IMR-90 (cell line): Measurements from ENCODE around the gene ADCK1. TPM values are rescaled to one million over a fixed set of nuclear protein-coding genes. Genes with fewer than 3 reads are reported as not detected.

Source experiments
- ATAC-seq: fragments of 200-7000 bp; cut with Tn5 transposase; 2 replicates; pipeline ENCODE4 v1.9.1; 2020; ENCODE audit warnings: low read depth, mild to moderate bottlenecking, moderate library complexity
- BruUV-seq: library from RNA; stranded (reverse); fragments of 400-500 nt; replicated peaks from 2 replicates; lab custom pipeline; 2021; lab: Mats Ljungman, UMichigan
- CTCF ChIA-PET: fragments of 300-600 bp; formaldehyde crosslinking; extraction: SDS; loops from one replicate; lab custom pipeline; 2021; ENCODE audit warnings: antibody characterized with exemption; lab: Yijun Ruan, JAX
- POLR2A ChIA-PET: fragments of 300-600 bp; sonication (Branson Sonifier 250); formaldehyde crosslinking; loops from one replicate; lab custom pipeline; 2022; ENCODE audit warnings: antibody characterized with exemption; ENCODE audit not compliant: unreplicated experiment; lab: Charles Lee
- DNase-seq: peaks from one replicate; pipeline ENCODE4 v3.0.0; 2013
- H2AFZ ChIP-seq: replicated peaks from 2 replicates; pipeline ENCODE3; 2013; ENCODE audit warnings: low read length, mild to moderate bottlenecking; ENCODE audit not compliant: poor library complexity
- H2AK5ac ChIP-seq: 2 replicates; pipeline ENCODE4 v1.6.1; 2013; ENCODE audit warnings: low read depth, low read length, inconsistent platforms
- H2AK9ac ChIP-seq: replicated peaks from 2 replicates; pipeline ENCODE3; 2013; ENCODE audit warnings: mild to moderate bottlenecking, low read depth, low read length, moderate library complexity; ENCODE audit not compliant: poor library complexity
- H2BK120ac ChIP-seq: 2 replicates; pipeline ENCODE4 v1.6.1; 2013; ENCODE audit warnings: low read depth, low read length, inconsistent platforms
- H2BK15ac ChIP-seq: 3 replicates; pipeline ENCODE4 v1.6.1; 2013; ENCODE audit warnings: low read depth, low read length, inconsistent platforms
- H2BK20ac ChIP-seq: 2 replicates; pipeline ENCODE4 v1.6.1; 2013; ENCODE audit warnings: low read depth, mild to moderate bottlenecking, inconsistent platforms, low read length, moderate library complexity
- H2BK5ac ChIP-seq: 2 replicates; pipeline ENCODE4 v1.6.1; 2013; ENCODE audit warnings: mild to moderate bottlenecking, low read depth, low read length, inconsistent platforms; ENCODE audit not compliant: poor library complexity, severe bottlenecking
- H3K14ac ChIP-seq: replicated peaks from 2 replicates; pipeline ENCODE4 v1.6.1; 2013; ENCODE audit warnings: low read depth, low read length, inconsistent platforms
- H3K18ac ChIP-seq: 2 replicates; pipeline ENCODE4 v1.6.1; 2013; ENCODE audit warnings: low read depth, low read length, control low read depth
- H3K23ac ChIP-seq: 2 replicates; pipeline ENCODE4 v1.6.1; 2013; ENCODE audit warnings: low read depth, low read length, inconsistent platforms
- H3K27ac ChIP-seq: 2 replicates; pipeline ENCODE4 v1.5.1; 2013; ENCODE audit warnings: mild to moderate bottlenecking, control low read depth, low read length; ENCODE audit not compliant: insufficient read depth
- H3K27me3 ChIP-seq: 2 replicates; pipeline ENCODE4 v1.6.1; 2013; ENCODE audit warnings: low read length; ENCODE audit not compliant: control insufficient read depth, insufficient read depth
- H3K36me3 ChIP-seq: 2 replicates; pipeline ENCODE4 v1.6.1; 2013; ENCODE audit warnings: low read length, mixed read lengths; ENCODE audit not compliant: control insufficient read depth, insufficient read depth
- H3K4ac ChIP-seq: 2 replicates; pipeline ENCODE4 v1.6.1; 2013; ENCODE audit warnings: low read depth, low read length, inconsistent platforms
- H3K4me1 ChIP-seq: 2 replicates; pipeline ENCODE4 v1.6.1; 2013; ENCODE audit warnings: low read length, mixed read lengths; ENCODE audit not compliant: control insufficient read depth, insufficient read depth
- H3K4me2 ChIP-seq: 2 replicates; pipeline ENCODE4 v1.6.1; 2013; ENCODE audit warnings: low read depth, mild to moderate bottlenecking, control low read depth, low read length, moderate library complexity
- H3K4me3 ChIP-seq: 2 replicates; pipeline ENCODE4 v1.5.1; 2013; ENCODE audit warnings: low read depth, mild to moderate bottlenecking, control low read depth, low read length, moderate library complexity; ENCODE audit not compliant: insufficient read depth
- H3K56ac ChIP-seq: 2 replicates; pipeline ENCODE4 v1.6.1; 2013; ENCODE audit warnings: low read length, inconsistent platforms; ENCODE audit not compliant: insufficient read depth; ENCODE audit errors: extremely low read depth
- H3K79me1 ChIP-seq, 2 experiments: 2 replicates each; pipeline ENCODE4 v1.6.1; 2013; ENCODE audit warnings: low read length in 2 of 2, inconsistent platforms in 1 of 2, low read depth in 1 of 2
- H3K9ac ChIP-seq: 2 replicates; pipeline ENCODE4 v1.6.1; 2013; ENCODE audit warnings: low read depth, low read length, control low read depth
- H3K9me1 ChIP-seq: 2 replicates; pipeline ENCODE4 v1.6.1; 2013; ENCODE audit warnings: low read length, inconsistent platforms; ENCODE audit not compliant: insufficient read depth
- H3K9me3 ChIP-seq: 2 replicates; pipeline ENCODE4 v1.6.1; 2013; ENCODE audit warnings: low read length; ENCODE audit not compliant: control insufficient read depth, insufficient read depth
- H4K20me1 ChIP-seq: 2 replicates; pipeline ENCODE4 v1.6.1; 2013; ENCODE audit warnings: low read length, inconsistent platforms; ENCODE audit not compliant: insufficient read depth
- H4K5ac ChIP-seq: 2 replicates; pipeline ENCODE4 v1.6.1; 2013; ENCODE audit warnings: mild to moderate bottlenecking, low read depth, low read length, control low read depth
- H4K8ac ChIP-seq, 2 experiments: 2 replicates each; pipeline ENCODE4 v1.6.1; 2013; ENCODE audit warnings: low read depth in 2 of 2, low read length in 2 of 2, control low read depth in 1 of 2, inconsistent platforms in 1 of 2
- H4K91ac ChIP-seq: 2 replicates; pipeline ENCODE4 v1.6.1; 2013; ENCODE audit warnings: low read depth, low read length, inconsistent platforms; ENCODE audit not compliant: insufficient read depth
- BHLHE40 ChIP-seq: fragments of 150-350 bp; IDR thresholded peaks from 2 replicates; pipeline ENCODE4 v1.6.1; 2016; ENCODE audit warnings: mild to moderate bottlenecking, low read depth, low read length
- CEBPB ChIP-seq: IDR thresholded peaks from 2 replicates; pipeline ENCODE4 v1.6.1; 2012; ENCODE audit warnings: low read depth, low read length, improper control_type of control experiment
- CHD1 ChIP-seq: IDR thresholded peaks from 2 replicates; pipeline ENCODE4 v1.6.1; 2012; ENCODE audit warnings: low read depth, low read length, improper control_type of control experiment
- FOS ChIP-seq: fragments of 150-350 bp; IDR thresholded peaks from 2 replicates; pipeline ENCODE4 v1.6.1; 2016; ENCODE audit warnings: low read depth, low read length
- MXI1 ChIP-seq: IDR thresholded peaks from 2 replicates; pipeline ENCODE4 v1.6.1; 2012; ENCODE audit warnings: low read depth, mild to moderate bottlenecking, low read length, moderate library complexity, borderline replicate concordance
- NFE2L2 ChIP-seq: fragments of 150-350 bp; IDR thresholded peaks from 2 replicates; pipeline ENCODE4 v1.6.1; 2016; ENCODE audit warnings: low read depth, mild to moderate bottlenecking, low read length
- RAD21 ChIP-seq: IDR thresholded peaks from 2 replicates; pipeline ENCODE4 v1.6.1; 2012; ENCODE audit warnings: low read length, improper control_type of control experiment
- SMC3 ChIP-seq: fragments of 150-350 bp; IDR thresholded peaks from 2 replicates; pipeline ENCODE4 v1.6.1; 2016; ENCODE audit warnings: low read depth, mild to moderate bottlenecking, antibody characterized with exemption, low read length, moderate library complexity
- WGBS, 2 experiments: methylation state at CpG; one replicate each; pipeline versions ENCODE4 v1.1.5 to v1.1.7; 2013; ENCODE audit warnings: missing lambda C conversion rate in 2 of 2; ENCODE audit not compliant: insufficient read length in 1 of 2; ENCODE audit errors: extremely low coverage in 2 of 2; 5-methylcytosine and 5-hydroxymethylcytosine counted together
- dilution Hi-C: fragments of 300-500 bp; cut with HindIII; formaldehyde crosslinking; loops from one replicate; pipeline ENCODE4 v1.14.3; 2018; ENCODE audit warnings: low sequenced_read_pairs; ENCODE audit not compliant: unreplicated experiment
- in situ Hi-C: fragments of 300-500 bp; cut with MboI; formaldehyde crosslinking; loops from 3 replicates; pipeline ENCODE4 v1.14.3; 2019; ENCODE audit warnings: low sequenced_read_pairs, inconsistent platforms, mixed read lengths
- intact Hi-C: fragments of 100-400 bp; cut with micrococcal nuclease; formaldehyde crosslinking; loops from 2 replicates; pipeline ENCODE4 v1.10.0; 2022
- polyA plus RNA-seq, 3 experiments: library from polyadenylated mRNA; depleted of rRNA; stranded (reverse); fragments of >200 nt; gene quantifications; 2 replicates each; pipeline ENCODE4 v1.2.3, GENCODE V29; 2012; ENCODE audit warnings: low replicate concordance in 1 of 3
- total RNA-seq: library from RNA; depleted of rRNA; stranded (reverse); fragments of >200 nt; gene quantifications from 2 replicates; pipeline ENCODE4 v1.2.3, GENCODE V29; 2012
- TF ChIP-seq, protein P1 (sequence below): fragments of 150-350 bp; IDR thresholded peaks from 2 replicates; pipeline ENCODE4 v1.6.1; 2016; ENCODE audit warnings: low read depth, mild to moderate bottlenecking, low read length, moderate library complexity, borderline replicate concordance
- TF ChIP-seq, protein P2 (sequence below): conservative IDR thresholded peaks from 2 replicates; pipeline ENCODE4 v1.5.1; 2012; ENCODE audit warnings: mild to moderate bottlenecking, low read depth, low read length, improper control_type of control experiment

Gene ADCK1
- total and polyA plus RNA-seq, 2 of the 4 experiments (the other 2 are of a cell fraction): 1.6 to 4.6 TPM

DNA sequence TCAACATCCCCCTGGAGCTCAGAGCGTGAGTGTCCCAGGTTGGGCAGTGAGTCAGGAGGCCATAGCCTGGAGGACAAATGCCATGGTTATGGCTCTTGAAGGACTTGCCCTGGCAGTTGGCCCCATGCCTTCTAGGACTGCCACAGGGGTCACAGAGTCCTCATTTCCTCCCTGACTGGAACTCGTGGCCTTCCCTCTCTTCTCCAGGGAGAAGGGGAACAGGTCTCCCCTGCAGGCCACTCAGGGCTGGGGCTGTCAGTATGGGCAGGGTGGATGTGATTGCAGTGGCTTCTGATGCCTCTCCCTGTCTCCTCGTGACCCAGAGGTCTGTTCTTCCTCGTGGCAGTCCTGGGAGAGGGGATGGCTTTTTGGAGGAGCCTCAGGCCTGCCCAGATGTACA is 70.7 kb downstream of the ADCK1 start:
- Histone ChIP-seq H2AFZ (no peak overlapping the region), H3K4ac (no peak overlapping the region), H2BK120ac (no peak overlapping the region), H3K79me1 (no peaks in the 10 kb centered on the region), H2BK5ac (no peak overlapping the region), H3K27me3 (no peaks in the 10 kb centered on the region), H3K56ac (no peak overlapping the region), H3K36me3 (no peaks in the 10 kb centered on the region), H3K14ac (no peak overlapping the region), H2BK20ac (no peak overlapping the region), H3K9me3 (no peaks in the 10 kb centered on the region), H3K9me1 (no peaks in the 10 kb centered on the region), H3K4me2 (no peak overlapping the region), H2AK9ac (no peak overlapping the region), H3K9ac (no peak overlapping the region), H4K91ac (no peak overlapping the region), H4K8ac (no peak overlapping the region), H4K20me1 (no peaks in the 10 kb centered on the region), H3K4me3 (no peak overlapping the region), H2BK15ac (no peak overlapping the region), H2AK5ac (no peak overlapping the region), H3K4me1 (no peaks in the 10 kb centered on the region), H3K23ac (no peak overlapping the region), H3K18ac (no peak overlapping the region), H3K27ac (no peak overlapping the region), H4K5ac (no peak overlapping the region)
- in situ Hi-C loops (loop anchor here (25.0 kb wide), 2 partner anchors 717 to 967 kb away; no protein-coding TSS in a partner anchor), dilution Hi-C loops (no loop called here), intact Hi-C loops (no loop called here)
- ChIA-PET POLR2A (no interaction called here), CTCF (interaction anchor here (1.4 kb wide), 1 partner anchor 9 kb away, joined by 5 read pairs; no protein-coding TSS in a partner anchor)
- DNase-seq (no peak), ATAC-seq (no peak)
- TF ChIP-seq, protein P1, sequence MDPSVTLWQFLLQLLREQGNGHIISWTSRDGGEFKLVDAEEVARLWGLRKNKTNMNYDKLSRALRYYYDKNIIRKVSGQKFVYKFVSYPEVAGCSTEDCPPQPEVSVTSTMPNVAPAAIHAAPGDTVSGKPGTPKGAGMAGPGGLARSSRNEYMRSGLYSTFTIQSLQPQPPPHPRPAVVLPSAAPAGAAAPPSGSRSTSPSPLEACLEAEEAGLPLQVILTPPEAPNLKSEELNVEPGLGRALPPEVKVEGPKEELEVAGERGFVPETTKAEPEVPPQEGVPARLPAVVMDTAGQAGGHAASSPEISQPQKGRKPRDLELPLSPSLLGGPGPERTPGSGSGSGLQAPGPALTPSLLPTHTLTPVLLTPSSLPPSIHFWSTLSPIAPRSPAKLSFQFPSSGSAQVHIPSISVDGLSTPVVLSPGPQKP: no peak
- TF ChIP-seq MXI1 (no peak), SMC3 (no peak), NFE2L2 (no peak), FOS (no peak), BHLHE40 (no peak), CHD1 (no peak), RAD21 (no peak), CEBPB (no peak)
- TF ChIP-seq, protein P2, sequence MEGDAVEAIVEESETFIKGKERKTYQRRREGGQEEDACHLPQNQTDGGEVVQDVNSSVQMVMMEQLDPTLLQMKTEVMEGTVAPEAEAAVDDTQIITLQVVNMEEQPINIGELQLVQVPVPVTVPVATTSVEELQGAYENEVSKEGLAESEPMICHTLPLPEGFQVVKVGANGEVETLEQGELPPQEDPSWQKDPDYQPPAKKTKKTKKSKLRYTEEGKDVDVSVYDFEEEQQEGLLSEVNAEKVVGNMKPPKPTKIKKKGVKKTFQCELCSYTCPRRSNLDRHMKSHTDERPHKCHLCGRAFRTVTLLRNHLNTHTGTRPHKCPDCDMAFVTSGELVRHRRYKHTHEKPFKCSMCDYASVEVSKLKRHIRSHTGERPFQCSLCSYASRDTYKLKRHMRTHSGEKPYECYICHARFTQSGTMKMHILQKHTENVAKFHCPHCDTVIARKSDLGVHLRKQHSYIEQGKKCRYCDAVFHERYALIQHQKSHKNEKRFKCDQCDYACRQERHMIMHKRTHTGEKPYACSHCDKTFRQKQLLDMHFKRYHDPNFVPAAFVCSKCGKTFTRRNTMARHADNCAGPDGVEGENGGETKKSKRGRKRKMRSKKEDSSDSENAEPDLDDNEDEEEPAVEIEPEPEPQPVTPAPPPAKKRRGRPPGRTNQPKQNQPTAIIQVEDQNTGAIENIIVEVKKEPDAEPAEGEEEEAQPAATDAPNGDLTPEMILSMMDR: no peak
- WGBS, 2 experiments: no CpG with 5 or more reads among the region's 4 CpGs
- no TSS peak for BruUV-seq
